GM21526 (cell line): ENCODE measurements around the gene ARHGAP26.
"Not testable (repeated sequence)": the region's sequence is repeated elsewhere in the genome, so short reads cannot be mapped to it uniquely, and the experiment has no call there.

Source experiments
- ATAC-seq: cut with Tn5 transposase; IDR thresholded peaks from one replicate; pipeline ENCODE4 v1.9.1; 2021; ENCODE audit warnings: moderate library complexity; ENCODE audit not compliant: unreplicated experiment, low FRiP score

Gene ARHGAP26

DNA sequence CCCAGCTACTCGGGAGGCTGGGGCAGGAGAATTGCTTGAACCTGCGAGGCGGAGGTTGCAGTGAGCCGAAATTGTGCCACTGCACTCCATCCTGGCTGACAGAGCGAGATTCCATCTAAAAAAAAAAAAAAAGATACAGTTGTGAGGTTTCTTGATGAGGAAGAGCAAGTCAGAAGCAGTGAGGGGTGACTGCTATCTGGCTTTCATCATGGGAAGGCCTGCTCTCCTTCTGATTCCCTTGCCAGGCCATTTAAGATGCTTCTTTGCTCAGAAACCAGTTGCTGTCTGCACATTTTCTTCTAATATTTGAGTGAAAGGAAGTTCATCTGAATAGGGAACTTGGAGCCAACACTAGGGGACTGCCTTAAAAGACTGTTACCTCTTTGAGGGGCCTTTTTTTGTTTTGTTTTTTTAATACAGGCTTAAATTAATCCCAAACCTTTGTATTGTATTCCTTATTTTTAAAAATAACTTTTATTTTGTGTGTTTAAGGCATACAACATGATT lies 201.9 kb downstream of the ARHGAP26 start:
- ATAC-seq: no peak

DNA sequence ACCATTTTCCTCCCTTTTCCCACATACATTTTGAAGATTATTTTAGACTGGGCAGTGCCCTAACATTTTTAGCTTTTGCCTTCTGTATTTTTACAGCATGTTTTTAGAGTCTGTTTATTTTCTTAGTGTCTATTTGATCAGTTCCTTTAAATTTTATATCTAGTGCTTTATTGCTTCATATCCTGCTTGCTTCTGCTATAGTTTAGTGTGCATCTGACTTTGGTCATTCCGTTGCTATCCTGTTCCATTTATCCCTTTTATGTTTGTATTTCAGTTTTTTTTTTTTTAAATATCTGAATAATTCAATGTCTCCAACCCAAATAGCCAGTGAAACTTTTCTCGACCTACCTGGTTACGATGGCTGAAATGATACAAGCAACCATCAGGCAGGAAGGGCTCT lies 203.8 kb downstream of the ARHGAP26 start:
- no peak for ATAC-seq

DNA sequence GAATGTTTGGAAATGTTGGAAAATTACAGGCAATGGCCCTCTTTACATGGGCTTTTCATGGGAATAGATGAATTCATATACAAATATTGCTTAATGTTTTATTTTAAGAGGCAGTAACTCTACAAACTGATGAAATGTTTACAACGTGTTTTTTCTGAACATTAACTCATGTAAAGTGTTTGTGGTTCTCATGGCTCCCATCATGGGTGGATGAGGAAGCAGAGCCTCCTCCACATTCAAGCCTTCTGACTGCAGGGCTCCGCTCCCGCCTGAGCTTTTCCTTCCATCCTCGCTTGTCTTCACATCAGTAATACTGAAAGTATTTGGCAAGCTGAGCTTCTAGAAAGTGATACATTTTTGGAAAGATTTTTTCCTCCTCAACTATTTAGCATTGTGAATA lies 204.2 kb downstream of the ARHGAP26 start:
- no peak for ATAC-seq

DNA sequence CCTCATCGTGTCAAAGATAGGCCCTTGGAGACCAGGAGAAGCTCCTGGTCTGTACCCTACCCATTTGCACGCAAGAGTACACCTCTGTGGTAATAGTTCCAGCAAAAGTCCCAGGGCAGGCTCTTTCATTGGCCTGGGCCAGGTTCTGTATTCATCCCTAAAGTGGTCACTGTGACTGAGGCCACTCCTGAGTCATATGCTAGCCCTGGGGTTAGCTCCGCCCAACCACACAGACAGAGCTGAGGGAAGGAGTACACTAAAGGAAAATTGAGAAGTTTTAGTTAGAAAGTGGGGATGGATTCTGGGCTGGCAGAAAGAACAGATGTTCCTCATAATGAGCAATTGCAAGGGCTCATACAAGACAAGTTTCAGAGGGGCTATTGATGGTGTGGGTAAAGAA lies 206.7 kb downstream of the ARHGAP26 start:
- no peak for ATAC-seq

DNA sequence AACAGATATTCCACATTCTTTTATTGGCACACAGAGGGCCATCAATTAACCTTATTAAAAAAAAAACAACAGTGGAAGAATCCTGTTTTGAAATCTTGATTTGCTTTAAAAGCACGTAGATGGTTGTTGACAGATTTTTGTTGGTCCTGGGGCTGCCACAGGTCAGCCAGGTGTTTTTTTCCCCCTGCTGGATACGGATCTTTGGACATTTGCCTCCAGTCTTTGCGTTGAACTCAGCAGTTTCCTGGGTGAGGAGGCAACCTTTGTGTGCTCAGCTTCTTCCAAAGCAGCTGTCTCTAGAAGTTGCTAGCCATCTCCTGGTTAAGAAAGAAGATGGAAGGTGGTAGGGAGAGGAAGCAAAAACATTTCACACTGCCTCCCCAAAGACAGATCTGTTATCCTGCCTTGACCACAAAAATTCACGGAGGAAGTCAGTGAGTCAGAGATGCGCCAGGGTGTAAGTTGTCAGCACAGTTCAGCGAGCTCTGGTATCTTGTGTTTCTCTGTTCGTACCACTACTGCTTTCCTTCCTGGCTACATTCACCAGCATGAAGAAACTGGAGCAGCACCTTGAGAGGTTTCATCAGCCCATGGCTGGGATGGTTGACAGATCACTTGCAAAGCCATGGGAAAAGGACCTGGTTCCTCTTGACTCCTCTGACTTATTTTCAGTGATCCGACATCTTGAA lies 207.3 kb downstream of the ARHGAP26 start:
- peak; percentile 80 for ATAC-seq

DNA sequence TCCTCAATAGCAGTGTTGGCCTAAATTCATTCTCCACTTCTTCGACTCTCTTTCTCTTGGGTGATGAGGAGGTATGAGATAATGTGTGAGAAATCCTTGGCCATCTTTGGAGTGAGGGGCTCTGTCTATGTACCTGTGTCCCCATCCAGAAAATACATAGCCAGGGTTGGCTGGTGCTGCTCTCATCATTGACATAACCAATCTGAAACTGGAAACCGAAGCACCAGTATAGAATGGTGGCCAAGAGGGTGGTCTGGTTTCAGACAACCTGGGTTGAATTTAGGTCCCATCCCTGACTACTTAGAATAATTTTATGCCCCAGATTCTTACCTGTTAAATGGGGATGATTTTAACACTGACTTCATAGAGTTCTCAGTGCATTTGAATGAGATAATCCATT lies 208.1 kb downstream of the ARHGAP26 start:
- ATAC-seq: no peak

DNA sequence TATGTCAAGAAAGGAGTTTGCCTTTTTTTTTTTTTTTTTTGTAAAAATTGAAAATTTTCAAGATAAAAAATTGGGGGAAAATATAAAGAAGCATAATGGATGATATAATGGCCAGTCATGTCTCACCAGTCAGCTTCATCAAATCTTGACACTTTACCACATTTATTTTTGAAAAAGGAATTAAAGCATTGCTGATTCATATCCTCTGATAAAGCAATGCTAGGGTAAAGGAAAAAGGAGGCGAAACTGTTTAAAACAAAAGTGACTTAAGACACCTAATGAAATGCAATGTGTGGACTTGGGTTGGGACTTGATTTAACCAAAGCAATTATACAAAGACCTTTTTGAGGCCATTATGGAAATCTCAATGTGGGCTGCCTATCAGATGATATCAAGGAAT lies 208.5 kb downstream of the ARHGAP26 start:
- ATAC-seq: no peak

DNA sequence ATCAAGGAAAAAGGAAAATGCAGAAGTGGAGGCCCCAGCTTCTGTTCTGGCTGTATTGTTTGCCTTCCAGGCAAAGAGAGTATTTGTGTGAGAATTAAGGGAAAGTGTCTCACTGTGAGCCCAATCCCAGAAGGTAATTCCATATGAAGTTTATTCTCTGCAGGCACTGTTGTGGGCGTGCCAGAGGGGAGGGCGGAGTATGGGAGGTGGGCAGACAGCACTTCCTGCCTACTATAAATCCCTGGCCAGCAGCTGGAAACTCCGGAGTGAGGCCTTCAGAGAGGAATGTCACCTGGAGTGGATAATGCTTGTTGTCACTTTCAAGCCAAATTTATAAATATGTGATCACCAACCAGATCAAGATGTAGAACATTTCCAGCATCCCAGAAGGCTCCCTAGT lies 209.5 kb downstream of the ARHGAP26 start:
- ATAC-seq: no peak

DNA sequence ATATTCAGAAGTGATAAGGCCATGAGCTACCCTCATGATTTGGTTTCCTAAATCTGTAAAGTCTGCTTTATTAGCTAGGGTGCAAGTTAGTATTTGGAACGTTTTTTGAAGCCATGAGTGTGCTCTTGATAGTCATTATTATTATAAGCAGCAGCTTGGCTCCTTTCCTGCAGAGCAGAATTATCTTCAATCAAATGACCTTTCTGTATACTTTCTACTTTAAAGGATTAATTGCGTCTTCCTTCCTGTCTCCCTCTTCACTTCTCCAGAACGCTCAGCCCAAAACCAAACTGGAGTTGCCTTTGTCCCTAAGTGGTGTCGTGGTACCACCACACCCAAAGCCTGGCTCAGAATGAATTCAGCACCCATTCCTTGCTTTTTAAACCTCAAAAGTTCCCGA lies 211.3 kb downstream of the ARHGAP26 start:
- no peak for ATAC-seq

DNA sequence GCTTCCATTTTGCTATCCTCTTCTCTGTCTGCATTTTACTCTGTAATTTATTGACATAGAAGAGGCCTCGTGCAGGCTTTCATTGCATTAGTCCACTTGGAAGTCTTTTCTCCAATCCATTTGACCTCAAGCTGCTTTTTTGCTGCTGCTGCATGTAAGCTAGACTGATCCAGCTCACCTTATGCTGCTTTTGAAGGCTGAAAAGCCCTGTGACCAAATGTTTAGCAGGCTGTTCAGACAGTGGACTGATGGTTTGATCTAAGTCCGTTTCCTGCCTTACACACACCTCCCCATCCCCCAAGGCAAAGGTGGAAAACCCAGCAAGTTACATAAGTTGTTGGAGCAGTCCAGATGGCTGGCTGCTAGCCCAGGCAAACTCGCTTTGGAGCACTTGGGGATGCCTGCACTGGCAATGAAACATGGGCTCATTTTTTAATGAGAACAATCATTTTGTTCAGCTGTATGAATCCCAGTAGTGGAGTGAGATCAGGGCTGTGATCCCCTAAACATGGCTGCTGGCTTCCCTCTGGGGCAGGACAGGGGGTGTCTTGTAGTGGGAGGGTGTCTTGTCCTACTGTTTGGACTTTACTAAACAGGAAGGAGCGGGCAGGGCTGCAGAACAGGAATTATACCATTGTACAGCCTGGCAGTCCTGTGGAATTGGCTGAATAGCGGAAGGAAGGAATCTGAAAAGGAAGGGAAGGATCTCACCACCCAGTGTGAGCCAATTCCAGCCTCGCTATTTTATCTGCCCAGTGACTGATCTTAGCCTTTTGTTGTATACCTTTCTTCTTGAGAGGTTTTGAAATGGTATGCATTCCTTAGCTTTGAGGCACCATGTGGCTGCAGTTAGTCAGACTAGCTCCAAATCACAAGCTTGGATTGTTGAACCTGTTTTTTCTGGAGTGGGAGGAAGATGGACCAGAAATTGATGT lies 212.0 kb downstream of the ARHGAP26 start:
- no peak for ATAC-seq

DNA sequence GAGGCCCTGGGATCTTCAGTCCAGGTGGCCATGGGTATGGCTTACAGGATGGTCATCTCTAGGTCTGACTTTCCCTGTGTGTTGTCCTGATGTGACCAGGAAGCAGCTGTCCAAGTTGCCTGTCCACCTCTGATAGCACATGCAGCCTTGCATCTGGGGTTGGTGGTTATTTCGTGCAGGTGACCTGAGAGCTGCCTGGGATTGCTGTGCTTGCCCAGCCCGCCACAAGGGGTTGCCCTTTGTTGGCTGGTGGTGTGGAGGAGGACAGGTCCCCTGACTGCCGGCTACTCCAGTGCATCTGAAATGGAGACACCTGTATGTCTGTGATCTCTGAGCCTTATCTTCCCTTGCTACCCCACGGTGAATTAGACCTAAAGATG lies 212.6 kb downstream of the ARHGAP26 start:
- no peak for ATAC-seq

DNA sequence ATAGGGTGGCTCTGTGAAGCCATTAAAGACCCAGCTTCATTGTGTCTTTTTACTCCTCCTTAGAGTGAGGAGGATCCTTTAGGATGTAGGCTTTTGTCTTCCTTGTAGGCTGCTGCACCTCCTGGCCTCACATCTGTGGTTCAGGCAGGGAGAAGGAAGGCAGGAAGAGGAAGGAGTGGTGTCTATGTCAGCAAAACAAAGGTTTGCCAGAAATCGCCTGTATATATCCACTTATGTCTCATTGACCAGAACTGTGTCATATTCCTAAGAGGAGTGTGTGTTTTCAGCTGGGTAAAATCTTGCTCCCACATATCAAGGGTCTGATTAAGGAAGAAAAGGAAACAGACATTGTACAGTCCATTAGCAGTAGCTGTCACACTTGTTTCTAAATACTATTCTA lies 213.8 kb downstream of the ARHGAP26 start:
- ATAC-seq: no peak

DNA sequence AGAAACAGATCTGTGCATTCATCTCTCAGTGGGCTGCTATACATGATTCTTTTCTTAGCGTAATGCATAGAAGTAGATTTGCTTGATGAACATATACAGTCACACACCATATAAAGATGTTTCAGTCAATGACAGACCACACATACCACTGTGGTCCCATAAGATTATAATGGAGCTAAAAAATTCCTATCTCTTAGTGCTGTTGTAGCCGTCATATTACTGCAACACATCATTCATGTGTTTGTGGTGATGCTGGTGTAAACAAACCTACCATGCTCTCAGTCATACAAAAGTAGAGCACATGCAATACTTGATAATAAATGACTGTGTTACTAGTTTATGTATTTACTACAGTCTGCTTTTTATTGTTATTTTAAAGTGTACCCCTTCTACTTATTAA lies 214.3 kb downstream of the ARHGAP26 start:
- no peak for ATAC-seq

DNA sequence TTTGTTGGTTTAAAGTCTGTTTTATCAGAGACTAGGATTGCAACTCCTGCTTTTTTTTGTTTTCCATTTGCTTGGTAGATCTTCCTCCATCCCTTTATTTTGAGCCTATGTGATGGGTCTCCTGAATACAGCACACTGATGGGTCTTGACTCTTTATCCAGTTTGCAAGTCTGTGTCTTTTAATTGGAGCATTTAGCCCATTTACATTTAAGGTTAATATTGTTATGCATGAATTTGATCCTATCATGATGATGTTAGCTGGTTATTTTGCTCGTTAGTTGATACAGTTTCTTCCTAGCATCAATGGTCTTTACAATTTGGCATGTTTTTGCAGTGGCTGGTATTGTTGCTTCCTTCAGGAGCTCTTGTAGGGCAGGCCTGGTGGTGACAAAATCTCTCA lies 219.1 kb downstream of the ARHGAP26 start:
- ATAC-seq: not testable (repeated sequence)

DNA sequence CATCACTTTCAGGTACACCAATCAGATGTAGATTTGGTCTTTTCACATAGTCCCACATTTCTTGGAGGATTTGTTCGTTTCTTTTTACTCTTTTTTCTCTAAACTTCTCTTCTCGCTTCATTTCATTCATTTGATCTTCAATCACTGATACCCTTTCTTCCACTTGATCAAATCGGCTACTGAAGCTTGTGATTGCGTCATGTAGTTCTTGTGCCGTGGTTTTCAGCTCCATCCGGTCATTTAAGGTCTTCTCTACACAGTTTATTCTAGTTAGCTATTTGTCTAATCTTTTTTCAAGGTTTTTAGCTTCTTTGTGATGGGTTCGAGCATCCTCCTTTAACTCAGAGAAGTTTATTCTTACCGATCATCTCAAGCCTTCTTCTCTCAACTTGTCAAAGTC lies 219.9 kb downstream of the ARHGAP26 start:
- not testable (repeated sequence) for ATAC-seq

DNA sequence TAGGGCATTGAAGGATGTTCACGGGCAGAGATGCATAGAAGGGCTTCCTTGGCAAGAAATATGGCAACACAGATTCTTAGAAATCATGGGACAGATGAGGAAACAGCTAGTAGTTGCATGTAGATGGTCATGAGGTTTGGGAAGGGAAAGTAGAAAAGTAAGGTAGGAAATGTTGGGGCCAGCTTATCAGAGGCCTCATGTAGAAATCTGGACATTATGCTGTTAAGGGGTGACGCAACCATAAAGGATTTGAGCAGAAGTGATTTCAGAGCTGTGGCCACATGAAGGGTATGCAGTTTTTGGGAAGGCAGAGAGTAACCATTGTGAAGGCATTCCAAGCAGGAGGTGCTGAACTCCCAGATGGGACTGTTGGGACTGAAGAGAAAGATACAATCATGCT lies 224.0 kb downstream of the ARHGAP26 start:
- ATAC-seq: no peak

DNA sequence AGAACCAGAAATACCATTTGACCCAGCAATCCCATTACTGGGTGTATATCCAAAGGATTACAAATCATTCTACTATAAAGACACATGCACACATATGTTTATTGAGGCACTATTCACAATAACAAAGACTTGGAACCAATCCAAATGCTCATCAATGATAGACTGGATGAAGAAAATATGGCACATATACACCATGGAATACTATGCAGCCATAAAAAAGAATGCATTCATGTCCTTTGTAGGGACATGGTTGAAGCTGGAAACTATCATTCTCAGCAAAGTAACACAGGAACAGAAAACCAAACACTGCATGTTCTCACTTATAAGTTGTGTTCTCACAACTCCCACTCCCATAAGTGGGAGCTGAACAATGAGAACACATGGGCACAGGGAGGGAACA lies 225.4 kb downstream of the ARHGAP26 start:
- ATAC-seq: not testable (repeated sequence)

DNA sequence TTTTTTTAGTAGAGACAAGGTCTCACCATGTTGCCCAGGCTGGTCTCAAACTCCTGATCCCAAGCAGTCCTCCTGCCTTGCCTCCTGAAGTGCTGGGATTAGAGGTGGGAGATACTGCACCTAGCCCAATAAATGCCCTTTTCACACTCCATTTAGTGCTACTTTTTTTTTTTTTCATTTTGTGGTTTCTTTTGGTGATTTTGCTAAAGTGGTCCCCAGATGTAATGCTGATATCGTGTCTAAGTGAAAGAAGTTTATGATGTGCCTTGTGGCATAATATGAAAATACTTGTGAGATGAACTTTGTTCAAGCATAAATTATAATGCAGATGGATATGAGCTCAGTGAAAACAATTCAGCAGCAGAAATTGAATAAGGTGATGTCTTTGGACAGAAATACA lies 227.4 kb downstream of the ARHGAP26 start:
- no peak for ATAC-seq

DNA sequence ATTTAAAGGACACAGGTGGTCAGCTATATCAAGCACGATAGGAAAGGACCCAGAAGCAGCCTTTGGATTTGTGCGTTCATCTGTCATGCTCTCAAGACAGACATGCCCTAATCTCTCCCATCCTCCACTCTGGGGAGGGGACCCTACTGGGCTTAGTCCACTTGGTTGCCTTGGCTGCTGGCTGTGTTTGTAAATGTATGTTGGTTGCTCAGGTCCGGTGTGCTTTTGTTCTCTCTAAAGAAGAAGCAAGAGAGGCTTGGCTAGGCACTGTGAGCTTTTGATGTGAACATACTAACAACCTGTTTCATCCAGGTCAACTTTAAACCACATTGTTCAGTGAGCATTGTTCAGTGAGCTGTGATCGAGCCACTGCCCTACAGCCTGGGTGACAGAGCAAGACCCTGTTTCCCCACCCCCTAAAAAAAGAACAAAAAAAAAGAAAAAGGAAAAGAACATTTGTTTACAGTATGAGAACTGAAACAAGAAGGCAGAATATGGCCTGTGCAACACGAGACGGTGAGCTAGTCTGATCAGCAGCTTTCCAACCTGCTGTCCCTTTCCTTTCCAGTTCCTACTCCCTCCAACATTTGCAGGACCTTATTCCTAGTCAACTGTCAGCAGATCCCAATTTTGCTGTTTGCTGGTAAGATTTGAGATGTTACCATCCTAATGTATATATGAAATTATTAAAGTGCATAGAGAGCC lies 228.3 kb downstream of the ARHGAP26 start:
- no peak for ATAC-seq

DNA sequence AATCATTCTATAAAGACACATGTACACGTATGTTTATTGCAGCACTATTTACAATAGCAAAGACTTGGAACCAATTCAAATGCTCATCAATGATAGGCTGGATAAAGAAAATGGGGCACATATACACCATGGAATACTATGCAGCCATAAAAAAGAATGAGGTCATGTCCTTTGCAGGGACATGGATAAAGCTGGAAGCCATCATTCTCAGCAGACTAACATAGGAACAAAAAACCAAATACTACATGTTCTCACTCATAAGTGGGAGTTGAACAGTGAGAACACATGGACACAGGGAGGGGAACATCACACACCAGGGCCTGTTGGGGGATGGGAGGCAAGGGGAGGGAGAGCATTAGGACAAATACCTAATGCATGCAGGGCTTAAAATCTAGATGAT lies 230.4 kb downstream of the ARHGAP26 start:
- not testable (repeated sequence) for ATAC-seq

DNA sequence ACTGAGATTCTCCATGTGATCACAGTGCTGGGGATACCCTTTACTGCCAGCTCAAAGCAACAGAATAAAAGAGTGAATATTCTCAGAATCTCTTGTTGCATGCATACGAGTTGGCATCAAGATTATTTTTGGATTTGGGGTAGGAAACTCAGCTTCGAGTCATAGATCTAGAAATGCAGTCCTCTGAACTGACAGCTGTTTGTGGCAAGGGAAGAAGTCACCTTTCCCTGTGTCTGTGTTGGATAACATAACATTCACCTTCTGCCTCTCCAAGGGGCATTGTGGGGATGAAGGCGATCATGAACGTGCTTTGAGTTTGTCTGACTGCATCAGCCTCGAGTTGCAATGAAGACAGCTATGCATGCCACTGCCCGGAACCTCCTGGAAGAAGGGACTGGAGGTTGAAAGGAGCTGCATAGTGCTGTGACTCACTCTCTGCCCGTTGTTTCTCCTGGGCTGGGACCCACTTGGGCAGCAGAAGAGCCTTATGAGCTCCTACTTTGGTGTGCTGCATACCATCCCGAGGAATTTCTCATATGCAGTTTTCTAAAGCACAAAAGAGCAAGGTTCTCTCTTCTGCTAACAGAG lies 231.7 kb downstream of the ARHGAP26 start:
- no peak for ATAC-seq
